Mesothelial cell of epicardium (in vitro differentiated cells): ENCODE measurements around the gene TMEM45A. TPM values are rescaled to one million over a fixed set of nuclear protein-coding genes. Genes with fewer than 3 reads are reported as not detected.

Experiments
- DNase-seq, 2 experiments: peaks; one replicate each; pipeline ENCODE4 v3.0.0; 2021; ENCODE audit warnings: low spot score in 2 of 2; ENCODE audit not compliant: unreplicated experiment in 2 of 2
- H3K27ac Mint-ChIP-seq: 2 replicates; pipeline ENCODE4 v1.8.0; 2021; ENCODE audit warnings: mixed read lengths
- H3K27me3 Mint-ChIP-seq: 2 replicates; pipeline ENCODE4 v1.8.0; 2021; ENCODE audit warnings: low read depth, mixed read lengths
- H3K36me3 Mint-ChIP-seq: 2 replicates; pipeline ENCODE4 v1.8.0; 2021; ENCODE audit warnings: mixed read lengths
- H3K4me1 Mint-ChIP-seq: 2 replicates; pipeline ENCODE4 v1.8.0; 2021; ENCODE audit warnings: mixed read lengths
- H3K4me3 Mint-ChIP-seq: 2 replicates; pipeline ENCODE4 v1.8.0; 2021; ENCODE audit warnings: mild to moderate bottlenecking, moderate library complexity, mixed read lengths
- H3K9me3 Mint-ChIP-seq: 2 replicates; pipeline ENCODE4 v1.8.0; 2021; ENCODE audit warnings: mixed read lengths
- total RNA-seq: library from RNA; stranded (reverse); gene quantifications from 3 replicates; pipeline ENCODE4 v1.2.1, GENCODE V29; 2021
- TF ChIP-seq, protein P1 (sequence below): fragments of 200-600 bp; sonication (generic); IDR thresholded peaks from one replicate; pipeline ENCODE4 v1.5.0; 2021; ENCODE audit warnings: antibody characterized with exemption; ENCODE audit not compliant: unreplicated experiment

The TMEM45A gene
- total RNA-seq, 1 donor from 2014 or later: 25.7 TPM

DNA sequence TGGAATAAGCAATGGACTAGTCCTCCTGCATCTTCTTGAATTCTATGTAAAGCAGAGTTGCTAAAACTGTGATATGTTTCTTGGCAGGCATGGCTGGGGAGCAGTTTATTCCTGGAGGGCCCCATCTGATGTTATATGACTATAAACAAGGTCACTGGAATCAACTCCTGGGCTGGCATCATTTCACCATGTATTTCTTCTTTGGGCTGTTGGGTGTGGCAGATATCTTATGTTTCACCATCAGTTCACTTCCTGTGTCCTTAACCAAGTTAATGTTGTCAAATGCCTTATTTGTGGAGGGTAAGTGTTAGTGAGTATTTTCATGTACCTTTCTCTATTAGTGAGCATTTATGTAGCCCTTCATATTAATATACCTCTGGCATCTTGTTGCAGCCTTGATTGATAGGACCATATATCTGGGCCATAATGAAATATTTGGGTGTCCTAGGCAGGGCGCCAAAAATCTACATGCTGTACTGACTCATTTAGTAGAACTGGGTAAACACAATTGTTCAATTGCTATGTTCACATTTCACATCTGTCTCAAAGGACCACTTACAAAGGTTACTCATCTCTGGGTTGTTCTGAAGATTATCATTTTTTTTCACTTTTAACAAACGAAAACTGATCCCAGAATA is 64.4 kb downstream of the TMEM45A start:
- DNase-seq: no peak
- H3K27ac Mint-ChIP-seq: no peak overlapping the region
- TF ChIP-seq, protein P1, sequence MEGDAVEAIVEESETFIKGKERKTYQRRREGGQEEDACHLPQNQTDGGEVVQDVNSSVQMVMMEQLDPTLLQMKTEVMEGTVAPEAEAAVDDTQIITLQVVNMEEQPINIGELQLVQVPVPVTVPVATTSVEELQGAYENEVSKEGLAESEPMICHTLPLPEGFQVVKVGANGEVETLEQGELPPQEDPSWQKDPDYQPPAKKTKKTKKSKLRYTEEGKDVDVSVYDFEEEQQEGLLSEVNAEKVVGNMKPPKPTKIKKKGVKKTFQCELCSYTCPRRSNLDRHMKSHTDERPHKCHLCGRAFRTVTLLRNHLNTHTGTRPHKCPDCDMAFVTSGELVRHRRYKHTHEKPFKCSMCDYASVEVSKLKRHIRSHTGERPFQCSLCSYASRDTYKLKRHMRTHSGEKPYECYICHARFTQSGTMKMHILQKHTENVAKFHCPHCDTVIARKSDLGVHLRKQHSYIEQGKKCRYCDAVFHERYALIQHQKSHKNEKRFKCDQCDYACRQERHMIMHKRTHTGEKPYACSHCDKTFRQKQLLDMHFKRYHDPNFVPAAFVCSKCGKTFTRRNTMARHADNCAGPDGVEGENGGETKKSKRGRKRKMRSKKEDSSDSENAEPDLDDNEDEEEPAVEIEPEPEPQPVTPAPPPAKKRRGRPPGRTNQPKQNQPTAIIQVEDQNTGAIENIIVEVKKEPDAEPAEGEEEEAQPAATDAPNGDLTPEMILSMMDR: no peak
- H3K4me1 Mint-ChIP-seq: peaks cover 11% of the 10 kb centered on the region
- H3K9me3 Mint-ChIP-seq: no peaks in the 10 kb centered on the region
- H3K36me3 Mint-ChIP-seq: peaks cover 7% of the 10 kb centered on the region
- H3K27me3 Mint-ChIP-seq: no peaks in the 10 kb centered on the region
- H3K4me3 Mint-ChIP-seq: no peak overlapping the region

DNA sequence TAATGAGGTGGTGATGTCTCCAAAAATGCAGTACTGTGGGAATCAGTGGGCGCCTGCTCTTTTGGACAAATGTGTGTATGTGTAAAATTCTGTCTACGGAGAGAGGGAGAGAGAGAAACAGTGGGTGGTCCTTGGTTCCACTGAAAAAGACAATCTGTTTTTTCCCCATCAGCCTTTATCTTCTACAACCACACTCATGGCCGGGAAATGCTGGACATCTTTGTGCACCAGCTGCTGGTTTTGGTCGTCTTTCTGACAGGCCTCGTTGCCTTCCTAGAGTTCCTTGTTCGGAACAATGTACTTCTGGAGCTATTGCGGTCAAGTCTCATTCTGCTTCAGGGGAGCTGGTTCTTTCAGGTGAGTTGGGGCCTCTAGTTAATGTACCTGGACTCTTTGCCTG is 65.8 kb downstream of the TMEM45A start:
- Mint-ChIP-seq H3K9me3 (no peaks in the 10 kb centered on the region), H3K27me3 (no peaks in the 10 kb centered on the region), H3K27ac (no peak overlapping the region), H3K4me3 (no peak overlapping the region), H3K36me3 (peaks cover 7% of the 10 kb centered on the region), H3K4me1 (peaks cover 18% of the 10 kb centered on the region)
- DNase-seq: no peak
- TF ChIP-seq, protein P1: no peak

DNA sequence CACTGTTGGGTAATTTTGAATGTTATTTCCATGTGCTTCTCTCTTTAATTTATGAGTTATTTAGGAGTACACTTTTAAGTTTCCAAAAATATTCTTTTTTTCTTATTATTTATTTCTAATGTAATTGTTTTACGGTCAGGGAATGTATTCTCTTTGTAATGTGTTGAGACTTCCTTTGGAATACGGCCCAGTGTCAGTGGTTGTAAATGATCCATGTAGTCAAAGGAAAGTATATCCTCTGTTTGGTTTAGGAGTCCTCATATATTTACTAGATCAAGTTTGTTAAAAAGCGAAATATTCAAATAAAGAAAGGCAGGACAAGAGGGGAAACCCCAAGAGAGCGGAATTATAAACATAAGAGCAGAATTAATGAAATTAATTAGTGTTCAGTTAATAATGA is 68.0 kb downstream of the TMEM45A start:
- no peak overlapping the region for H3K27ac Mint-ChIP-seq
- peaks cover 7% of the 10 kb centered on the region for H3K36me3 Mint-ChIP-seq
- H3K9me3 Mint-ChIP-seq: no peaks in the 10 kb centered on the region
- TF ChIP-seq, protein P1: no peak
- no peaks in the 10 kb centered on the region for H3K27me3 Mint-ChIP-seq
- DNase-seq: no peak
- H3K4me3 Mint-ChIP-seq: no peak overlapping the region
- H3K4me1 Mint-ChIP-seq: peaks cover 18% of the 10 kb centered on the region

DNA sequence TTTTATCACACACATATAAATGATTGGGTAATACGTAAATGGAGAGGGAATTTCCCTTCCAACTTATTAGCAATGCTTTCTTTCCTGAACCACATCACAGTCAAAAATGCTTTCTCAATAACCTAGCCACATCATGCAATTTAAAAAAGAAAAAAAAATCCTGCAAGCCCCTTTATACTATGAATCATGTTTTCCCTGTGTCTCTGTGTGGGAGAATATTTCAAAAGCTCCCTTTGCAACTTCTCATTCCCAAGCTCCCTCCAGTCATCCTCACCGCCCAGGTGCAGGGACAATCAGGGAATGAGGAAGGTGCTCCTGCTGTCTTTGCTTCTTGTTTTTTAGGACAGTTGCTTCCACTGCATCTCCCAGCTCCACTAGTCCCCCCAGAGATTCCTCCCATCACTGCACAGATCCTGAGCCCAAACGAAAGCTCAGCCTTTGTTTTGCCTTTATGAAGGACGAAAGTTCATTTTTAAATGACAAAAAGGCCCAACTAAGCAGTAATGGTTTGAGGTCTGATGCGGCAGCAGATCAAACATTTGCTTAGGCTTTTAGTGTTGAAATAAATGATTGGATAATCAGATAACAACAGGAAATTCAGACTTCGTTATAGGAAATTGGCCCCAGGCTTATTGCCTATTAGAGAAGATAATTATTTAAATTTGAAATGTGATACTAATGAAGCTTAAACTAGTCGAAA is 69.2 kb downstream of the TMEM45A start:
- peak overlapping the region; percentile 59 for H3K27ac Mint-ChIP-seq
- H3K9me3 Mint-ChIP-seq: no peaks in the 10 kb centered on the region
- TF ChIP-seq, protein P1: no peak
- H3K27me3 Mint-ChIP-seq: no peaks in the 10 kb centered on the region
- no peak for DNase-seq
- no peak overlapping the region for H3K4me3 Mint-ChIP-seq
- peaks cover 18% of the 10 kb centered on the region for H3K4me1 Mint-ChIP-seq
- peaks cover 4% of the 10 kb centered on the region for H3K36me3 Mint-ChIP-seq

DNA sequence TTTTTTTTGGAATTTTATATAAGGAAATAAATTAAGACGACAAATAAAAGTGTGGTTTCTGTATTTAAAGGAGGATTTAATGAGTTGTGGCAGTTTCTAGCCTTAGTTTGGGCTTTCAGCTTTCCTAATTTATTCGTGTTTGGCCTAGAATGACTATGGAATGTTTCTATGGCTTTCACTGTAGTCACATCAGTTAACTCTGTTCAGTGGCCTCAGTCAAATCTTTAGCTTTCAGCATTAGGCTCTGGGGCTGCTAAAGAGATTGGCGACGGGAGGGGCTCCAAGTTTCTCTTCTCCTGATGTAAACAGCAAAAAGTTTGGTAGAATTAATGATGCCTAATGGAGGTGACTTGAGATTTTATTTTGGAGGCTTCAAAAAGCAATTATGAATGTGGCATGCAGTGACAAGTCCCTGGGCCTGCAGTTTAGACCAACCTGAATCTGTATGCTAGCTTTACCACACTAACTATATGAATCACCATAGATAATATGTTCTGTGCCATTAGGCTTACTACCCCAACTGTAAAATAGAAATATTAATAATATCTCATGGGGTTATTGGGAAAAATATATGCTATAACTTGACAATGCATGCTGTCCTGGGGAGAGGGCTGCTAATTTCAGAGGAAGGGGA is 69.9 kb downstream of the TMEM45A start:
- peaks cover 4% of the 10 kb centered on the region for H3K36me3 Mint-ChIP-seq
- H3K4me1 Mint-ChIP-seq: peaks cover 18% of the 10 kb centered on the region
- H3K27me3 Mint-ChIP-seq: no peaks in the 10 kb centered on the region
- DNase-seq: no peak
- H3K9me3 Mint-ChIP-seq: no peaks in the 10 kb centered on the region
- no peak overlapping the region for H3K27ac Mint-ChIP-seq
- TF ChIP-seq, protein P1: no peak
- no peak overlapping the region for H3K4me3 Mint-ChIP-seq
